ENCODE data around the gene MEGF6. TPM values are rescaled to one million over a fixed set of nuclear protein-coding genes. Genes with fewer than 3 reads are reported as not detected.

Gene MEGF6
- total and polyA plus RNA-seq, 2 of the 8 experiments (the other 6 are each of a cell fraction or from before 2014, with no cell fraction given): 4.1 to 14.8 TPM

GRCh38 chr1:3491291-3492246 is 119.7 kb downstream of the MEGF6 start (continued):
- TF ChIP-seq RNF2 (IDR thresholded peaks at IDR 0.05; ENCODE audit: borderline replicate concordance, low read depth, low read length, missing control alignments, poor library complexity, severe bottlenecking) (no peak), CHD7 (IDR thresholded peaks at IDR 0.05; ENCODE audit: insufficient replicate concordance, low read length) (no peak), SIN3A (conservative IDR thresholded peaks at IDR 0.05 in 1 of 2, IDR thresholded peaks at IDR 0.05 in 1 of 2; ENCODE audit: low read depth in 1 of 2, low read length in 2 of 2) (no peak), TAF7 (optimal IDR thresholded peaks at IDR 0.05; ENCODE audit: borderline replicate concordance, low read depth, low read length) (no peak), BCL11A (IDR thresholded peaks at IDR 0.05; ENCODE audit: low read depth in 2 of 2, low read length in 2 of 2) (no peak), TAF1 (IDR thresholded peaks at IDR 0.05; ENCODE audit: low read depth, low read length) (no peak), GTF2F1 (IDR thresholded peaks at IDR 0.05; ENCODE audit: borderline replicate concordance, low read depth, low read length) (no peak), EZH2 (IDR thresholded peaks at IDR 0.05; ENCODE audit: low read depth, low read length, severe bottlenecking) (no peak)

All from H1 (cell line).